Activated CD4-positive, alpha-beta T cell treated with anti-CD3 and anti-CD28 coated beads for 1 hour (primary cell): ENCODE results near the gene RREB1.

Experiments
- DNase-seq: peaks from one replicate; pipeline ENCODE4 v3.0.0-alpha.2; 2020

Gene RREB1

GRCh38 chr6:7127680-7128079 is 19.9 kb downstream of the RREB1 start:
- DNase-seq, result no peak

- DNase-seq, result no peak
Observed at GRCh38 chr6:7129360-7129759, 21.6 kb downstream of the RREB1 start.

- no peak for DNase-seq
Observed at GRCh38 chr6:7129784-7130569, 22.2 kb downstream of the RREB1 start.

- no peak for DNase-seq
Observed at GRCh38 chr6:7131390-7131789, 23.6 kb downstream of the RREB1 start.

GRCh38 chr6:7132398-7133035 is 24.8 kb downstream of the RREB1 start:
- no peak for DNase-seq

- DNase-seq, result no peak
Observed at GRCh38 chr6:7134999-7135745, 27.4 kb downstream of the RREB1 start.

GRCh38 chr6:7135755-7136154 is 28.0 kb downstream of the RREB1 start:
- DNase-seq, result no peak

- DNase-seq, result no peak
Observed at GRCh38 chr6:7136859-7137334, 29.1 kb downstream of the RREB1 start.

GRCh38 chr6:7137335-7138045 is 29.7 kb downstream of the RREB1 start:
- peak; percentile 41 for DNase-seq

- DNase-seq, result no peak
Observed at GRCh38 chr6:7138046-7138531, 30.3 kb downstream of the RREB1 start.

- no peak for DNase-seq
Observed at GRCh38 chr6:7138921-7139358, 31.2 kb downstream of the RREB1 start.

- DNase-seq, result no peak
Observed at GRCh38 chr6:7139835-7140470, 32.2 kb downstream of the RREB1 start.

GRCh38 chr6:7140631-7141378 is 33.0 kb downstream of the RREB1 start:
- peak; percentile 64 for DNase-seq

- DNase-seq, result no peak
Observed at GRCh38 chr6:7142228-7142801, 34.6 kb downstream of the RREB1 start.

- DNase-seq, result no peak
Observed at GRCh38 chr6:7142918-7143475, 35.2 kb downstream of the RREB1 start.

GRCh38 chr6:7143476-7143974 is 35.8 kb downstream of the RREB1 start:
- DNase-seq, result no peak

- no peak for DNase-seq
Observed at GRCh38 chr6:7144872-7145584, 37.3 kb downstream of the RREB1 start.

GRCh38 chr6:7145585-7145884 is 37.8 kb downstream of the RREB1 start:
- no peak for DNase-seq

- DNase-seq, result no peak
Observed at GRCh38 chr6:7145885-7146828, 38.4 kb downstream of the RREB1 start.
